T-cell (primary cell): ENCODE results near the gene PRAMEF27. TPM values are rescaled to one million over a fixed set of nuclear protein-coding genes. Genes with fewer than 3 reads are reported as not detected.
"Not testable (repeated sequence)": the region's sequence is repeated elsewhere in the genome, so short reads cannot be mapped to it uniquely, and the experiment has no call there.

Experiments used
- ATAC-seq, 4 experiments: fragments of 200-7000 bp in 3 of 4; fragments of 150-1000 bp in 1 of 4; cut with Tn5 transposase; replicated peaks in 1 of 4; 1 replicate in 3 of 4; 2 replicates in 1 of 4; pipeline ENCODE4 v1.10.0; 2021; ENCODE audit warnings: moderate library complexity in 3 of 4, mild to moderate bottlenecking in 2 of 4, moderate number of reproducible peaks in 1 of 4
- CTCF ChIA-PET, 2 donors: fragments of 300-600 bp; sonication (Branson Sonifier 250); formaldehyde crosslinking; loops; one replicate each; lab custom pipeline; 2022; ENCODE audit warnings: antibody characterized with exemption in 2 of 2; lab: Charles Lee
- POLR2A ChIA-PET, 2 donors: fragments of 300-600 bp; sonication (Branson Sonifier 250); formaldehyde crosslinking; loops; one replicate each; lab custom pipeline; 2022; ENCODE audit warnings: antibody characterized with exemption in 2 of 2; lab: Charles Lee
- DNase-seq, 35 experiments: peaks; one replicate each; pipeline versions ENCODE4 v3.0.0 to v3.0.0-alpha.2; 2013 to 2023
- H3K27ac ChIP-seq: one replicate; pipeline ENCODE4 v1.5.1; 2013; ENCODE audit warnings: low read length
- H3K27me3 ChIP-seq, 2 experiments: replicated peaks in 1 of 2; 1 replicate in 1 of 2; 2 replicates in 1 of 2; pipeline versions ENCODE4 v1.6.1 to v1.7.0; 2013; ENCODE audit warnings: low read length in 1 of 2, mixed read lengths in 1 of 2; ENCODE audit not compliant: control insufficient read depth in 2 of 2, insufficient read depth in 2 of 2; ENCODE audit errors: extremely low read depth in 1 of 2
- H3K36me3 ChIP-seq, 2 donors: 1 replicate in 1 of 2; 2 replicates in 1 of 2; pipeline versions ENCODE4 v1.6.1 to v1.7.0; 2013; ENCODE audit warnings: low read length in 1 of 2; ENCODE audit not compliant: control insufficient read depth in 2 of 2, insufficient read depth in 1 of 2; ENCODE audit errors: extremely low read depth in 1 of 2
- H3K4me1 ChIP-seq, 2 experiments: 1 replicate in 1 of 2; 2 replicates in 1 of 2; pipeline versions ENCODE4 v1.6.1 to v1.7.0; 2013; ENCODE audit warnings: low read length in 2 of 2, mixed read lengths in 1 of 2; ENCODE audit not compliant: insufficient read depth in 2 of 2, control insufficient read depth in 1 of 2; ENCODE audit errors: extremely low read depth in 1 of 2
- H3K4me3 ChIP-seq, 2 donors: 1 replicate in 1 of 2; 2 replicates in 1 of 2; pipeline versions ENCODE4 v1.5.1 to v1.7.0; 2013; ENCODE audit warnings: mild to moderate bottlenecking in 2 of 2, low read length in 1 of 2, moderate library complexity in 1 of 2; ENCODE audit not compliant: control insufficient read depth in 1 of 2; ENCODE audit errors: extremely low read depth in 1 of 2
- H3K9me3 ChIP-seq: 2 replicates; pipeline ENCODE4 v1.7.0; 2013
- H3K27ac Mint-ChIP-seq, 2 donors: one replicate each; pipeline ENCODE4 v1.8.0; 2020 to 2021; ENCODE audit warnings: mild to moderate bottlenecking in 2 of 2, mixed read lengths in 2 of 2
- H3K27me3 Mint-ChIP-seq, 2 donors: one replicate each; pipeline ENCODE4 v1.8.0; 2021 to 2022; ENCODE audit warnings: mixed read lengths in 2 of 2
- H3K36me3 Mint-ChIP-seq: one replicate; pipeline ENCODE4 v1.8.0; 2021; ENCODE audit warnings: mixed read lengths
- H3K4me1 Mint-ChIP-seq, 3 donors: one replicate each; pipeline ENCODE4 v1.8.0; 2020 to 2022; ENCODE audit warnings: mixed read lengths in 3 of 3, mild to moderate bottlenecking in 1 of 3
- H3K4me3 Mint-ChIP-seq, 3 donors: one replicate each; pipeline ENCODE4 v1.8.0; 2020 to 2022; ENCODE audit warnings: mild to moderate bottlenecking in 3 of 3, mixed read lengths in 3 of 3, moderate library complexity in 3 of 3
- H3K9me3 Mint-ChIP-seq, 3 donors: one replicate each; pipeline ENCODE4 v1.8.0; 2020 to 2022; ENCODE audit warnings: mixed read lengths in 3 of 3
- WGBS: methylation state at CpG from one replicate; pipeline ENCODE4 v1.1.5; 2013; ENCODE audit warnings: missing lambda C conversion rate; ENCODE audit not compliant: insufficient coverage; 5-methylcytosine and 5-hydroxymethylcytosine counted together
- total RNA-seq, 35 experiments: library from RNA in 6 of 35; stranded (reverse) in 6 of 35; fragments of 120-200 nt in 1 of 35; gene quantifications; one replicate each; pipeline versions ENCODE4 v1.2.1 to v1.2.4 and lab custom pipeline; 2013 to 2026

The PRAMEF27 gene
- total RNA-seq (not detected), total RNA-seq (lab: John Stamatoyannopoulos, UW) (0 reads per million in 29 experiments)
- total RNA-seq (2013): not detected

DNA sequence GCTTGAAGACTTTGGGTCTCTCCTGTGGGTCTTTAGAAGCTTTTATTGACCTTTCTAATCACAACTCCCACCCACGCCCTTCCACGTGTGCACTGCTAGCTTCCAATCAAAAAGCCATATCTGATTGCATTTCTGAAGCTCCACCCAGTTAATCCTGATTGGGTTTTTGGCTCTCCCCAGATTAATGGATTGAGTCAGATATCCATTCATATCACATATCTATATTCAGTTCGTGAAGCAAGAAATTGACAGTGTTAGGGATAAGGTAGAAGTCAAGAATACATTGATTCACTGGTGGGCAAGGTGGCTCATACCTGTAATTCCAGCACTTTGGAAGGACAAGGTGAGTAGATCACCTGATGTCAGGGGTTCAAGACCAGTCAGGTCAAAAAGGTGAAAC is at the start of gene PRAMEF27:
Gene PRAMEF27, minus strand, starts transcription at position 101 of the 400 bp plus-strand sequence. CDS start 2,916 bp downstream, outside the sequence.
- H3K4me1 Mint-ChIP-seq, H3K36me3 Mint-ChIP-seq, POLR2A ChIA-PET, H3K4me3 Mint-ChIP-seq, DNase-seq, H3K4me1 ChIP-seq, H3K36me3 ChIP-seq, H3K9me3 Mint-ChIP-seq, ATAC-seq, H3K27me3 ChIP-seq, H3K27ac Mint-ChIP-seq, H3K27ac ChIP-seq, H3K4me3 ChIP-seq, CTCF ChIA-PET, H3K27me3 Mint-ChIP-seq, H3K9me3 ChIP-seq: not testable (repeated sequence)
- WGBS: no CpG with 5 or more reads among the region's 3 CpGs

DNA sequence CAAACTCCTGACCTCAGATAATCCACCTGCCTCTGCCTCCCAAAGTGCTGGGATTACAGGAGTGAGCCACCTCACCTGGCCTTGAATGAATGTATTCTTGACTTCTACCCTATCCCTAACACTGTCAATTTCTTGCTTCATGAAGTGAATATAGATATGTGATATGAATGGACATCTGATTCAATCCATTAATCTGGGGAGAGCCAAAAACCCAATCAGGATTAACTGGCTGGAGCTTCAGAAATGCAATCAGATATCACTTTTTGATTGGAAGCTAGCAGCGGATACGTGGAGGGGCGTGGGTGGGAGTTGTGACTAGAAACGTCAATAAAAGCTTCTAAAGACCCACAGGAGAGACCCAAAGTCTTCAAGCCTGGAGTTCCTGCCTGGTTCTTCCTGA is 14.1 kb upstream of the PRAMEF27 start, which contains the start of gene PRAMEF25:
Gene PRAMEF25, plus strand, starts transcription at position 301 of the 400 bp plus-strand sequence. CDS start 2,920 bp downstream, outside the sequence.
- H3K9me3 Mint-ChIP-seq, ATAC-seq, H3K27me3 Mint-ChIP-seq, H3K36me3 ChIP-seq, H3K4me1 ChIP-seq, H3K27ac Mint-ChIP-seq, H3K27ac ChIP-seq, H3K4me1 Mint-ChIP-seq, H3K4me3 ChIP-seq, H3K36me3 Mint-ChIP-seq, H3K4me3 Mint-ChIP-seq, CTCF ChIA-PET, H3K27me3 ChIP-seq, DNase-seq, H3K9me3 ChIP-seq, POLR2A ChIA-PET: not testable (repeated sequence)
- no CpG with 5 or more reads among the region's 4 CpGs for WGBS

DNA sequence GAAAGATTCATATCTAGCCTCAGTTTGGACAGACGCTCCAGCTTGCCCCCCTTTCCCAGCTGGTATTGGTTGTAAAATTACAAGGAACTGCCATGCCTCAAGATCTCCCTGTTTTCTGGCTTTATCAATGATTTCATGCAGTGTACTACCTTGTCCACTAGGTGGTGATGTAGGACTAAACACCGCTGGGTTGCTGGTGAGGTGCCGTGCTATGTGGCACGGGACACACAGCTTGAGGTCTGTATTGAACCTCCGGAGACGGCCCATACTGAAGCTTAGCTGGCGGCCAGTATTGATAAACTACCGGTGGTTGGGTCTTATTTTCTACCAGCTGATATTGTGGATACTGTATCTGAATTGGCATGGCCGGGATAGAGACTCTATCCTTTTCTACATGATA is 36.5 kb downstream of the PRAMEF27 start:
- H3K4me3 ChIP-seq, H3K9me3 Mint-ChIP-seq, H3K4me3 Mint-ChIP-seq, H3K36me3 ChIP-seq, H3K27me3 ChIP-seq, CTCF ChIA-PET, ATAC-seq, H3K27ac Mint-ChIP-seq, H3K4me1 ChIP-seq, H3K27me3 Mint-ChIP-seq, H3K36me3 Mint-ChIP-seq, H3K4me1 Mint-ChIP-seq, H3K27ac ChIP-seq, DNase-seq, H3K9me3 ChIP-seq, POLR2A ChIA-PET: not testable (repeated sequence)
- no CpG with 5 or more reads among the region's 9 CpGs for WGBS

DNA sequence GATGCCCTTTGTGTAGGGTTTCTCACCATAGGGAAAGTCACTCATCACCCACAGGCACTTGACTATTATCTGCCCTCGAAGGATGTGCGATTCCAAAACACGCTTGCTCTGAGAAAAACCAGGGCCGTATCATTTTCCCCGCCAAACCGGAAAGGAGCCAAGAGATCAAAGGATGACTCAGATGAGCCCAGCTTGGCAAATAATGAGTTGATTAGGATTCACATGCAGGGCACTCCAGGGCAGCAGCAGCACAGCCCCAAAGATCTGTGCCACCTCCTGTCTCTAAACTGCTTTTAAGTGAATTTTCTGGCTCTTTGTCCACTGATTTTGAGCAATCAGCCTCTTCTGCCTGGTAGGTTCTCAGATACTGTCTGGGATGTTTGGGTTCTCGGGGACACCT is 44.4 kb downstream of the PRAMEF27 start:
- H3K27ac Mint-ChIP-seq, POLR2A ChIA-PET, CTCF ChIA-PET, H3K27me3 ChIP-seq, ATAC-seq, H3K4me1 ChIP-seq, H3K9me3 Mint-ChIP-seq, DNase-seq, H3K4me3 Mint-ChIP-seq, H3K27me3 Mint-ChIP-seq, H3K27ac ChIP-seq, H3K4me3 ChIP-seq, H3K9me3 ChIP-seq, H3K36me3 Mint-ChIP-seq, H3K4me1 Mint-ChIP-seq, H3K36me3 ChIP-seq: not testable (repeated sequence)
- no CpG with 5 or more reads among the region's 7 CpGs for WGBS

DNA sequence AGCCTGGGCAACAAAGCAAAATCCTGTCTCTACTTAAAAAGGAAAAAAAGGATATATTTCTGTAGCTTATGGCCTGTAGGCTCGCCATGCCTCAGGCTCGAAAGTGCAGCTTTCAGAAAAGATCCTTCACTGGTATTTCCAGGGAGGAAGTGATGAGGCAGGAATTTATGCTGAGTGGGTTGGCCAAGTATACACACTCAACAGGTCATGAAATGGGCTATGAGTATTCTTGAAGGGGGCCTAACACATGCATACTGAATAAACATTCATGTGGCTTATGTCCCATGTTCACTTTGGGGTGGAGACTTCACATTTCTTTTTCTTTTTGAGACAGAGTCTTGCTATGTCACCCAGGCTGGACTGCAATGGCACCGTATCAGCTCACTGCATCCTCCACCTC is 47.0 kb downstream of the PRAMEF27 start:
- H3K27me3 Mint-ChIP-seq, H3K4me1 Mint-ChIP-seq, H3K27ac Mint-ChIP-seq, H3K4me3 ChIP-seq, CTCF ChIA-PET, POLR2A ChIA-PET, H3K36me3 Mint-ChIP-seq, H3K9me3 Mint-ChIP-seq, H3K4me1 ChIP-seq, H3K9me3 ChIP-seq, H3K4me3 Mint-ChIP-seq, H3K27me3 ChIP-seq, ATAC-seq, H3K27ac ChIP-seq, H3K36me3 ChIP-seq, DNase-seq: not testable (repeated sequence)
- WGBS: no CpG with 5 or more reads among the region's 3 CpGs

DNA sequence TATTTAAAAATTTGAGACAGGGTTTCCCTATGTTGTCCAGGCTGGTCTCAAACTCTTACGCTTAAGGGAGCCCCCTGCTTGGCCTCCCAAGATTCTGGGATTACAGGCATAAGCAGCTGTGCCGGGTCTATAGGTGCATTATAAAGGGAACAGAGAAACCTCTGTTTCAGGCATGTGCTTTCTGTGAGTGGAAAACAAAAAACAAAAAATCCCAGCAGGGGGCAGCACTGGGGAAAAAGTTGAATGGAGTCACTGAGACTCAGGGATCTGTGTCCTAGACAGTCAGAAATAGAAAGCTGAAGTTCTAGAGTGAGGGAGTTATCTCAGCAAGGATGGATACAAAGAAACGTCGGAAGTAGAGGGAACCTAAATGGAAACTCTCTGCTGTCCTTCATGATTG is 50.6 kb downstream of the PRAMEF27 start:
- H3K27ac ChIP-seq, POLR2A ChIA-PET, H3K27me3 Mint-ChIP-seq, H3K4me1 ChIP-seq, DNase-seq, H3K27ac Mint-ChIP-seq, H3K36me3 ChIP-seq, H3K4me3 ChIP-seq, H3K4me3 Mint-ChIP-seq, ATAC-seq, H3K9me3 Mint-ChIP-seq, CTCF ChIA-PET, H3K9me3 ChIP-seq, H3K36me3 Mint-ChIP-seq, H3K4me1 Mint-ChIP-seq, H3K27me3 ChIP-seq: not testable (repeated sequence)
- no CpG with 5 or more reads among the region's 4 CpGs for WGBS
